HEK293T (cell line): ENCODE measurements around the gene LIME1.

Source experiments
- CTCF ChIA-PET: fragments of 350-600 bp; formaldehyde crosslinking; extraction: SDS; loops from one replicate; lab custom pipeline; 2021; ENCODE audit warnings: antibody characterized with exemption, inconsistent platforms; lab: Yijun Ruan, JAX
- POLR2A ChIA-PET: fragments of 350-600 bp; formaldehyde crosslinking; extraction: SDS; loops from one replicate; lab custom pipeline; 2020; ENCODE audit warnings: antibody characterized with exemption, inconsistent platforms; lab: Yijun Ruan, JAX
- DNase-seq: peaks from one replicate; pipeline ENCODE4 v3.0.0; 2012; ENCODE audit warnings: mixed read lengths; ENCODE audit errors: extremely low spot score
- ARNT ChIP-seq: fragments of 450-650 bp; IDR thresholded peaks from 2 replicates; pipeline ENCODE4 v1.6.1; 2017; ENCODE audit warnings: mild to moderate bottlenecking
- BHLHE40 ChIP-seq: fragments of 450-650 bp; IDR thresholded peaks from 2 replicates; pipeline ENCODE4 v1.6.1; 2016; ENCODE audit warnings: mild to moderate bottlenecking, moderate library complexity, borderline replicate concordance
- CTBP1 ChIP-seq: fragments of 450-650 bp; IDR thresholded peaks from 2 replicates; pipeline ENCODE4 v1.6.1; 2016; ENCODE audit warnings: borderline replicate concordance
- ELF4 ChIP-seq: fragments of 450-650 bp; IDR thresholded peaks from 2 replicates; pipeline ENCODE4 v1.6.1; 2017; ENCODE audit warnings: antibody characterized with exemption
- FOXA1 ChIP-seq: fragments of 450-650 bp; IDR thresholded peaks from 2 replicates; pipeline ENCODE4 v1.6.1; 2016; ENCODE audit warnings: mild to moderate bottlenecking
- FOXK2 ChIP-seq: fragments of 450-650 bp; IDR thresholded peaks from 2 replicates; pipeline ENCODE4 v1.6.1; 2016; ENCODE audit warnings: mild to moderate bottlenecking
- FOXM1 ChIP-seq: fragments of 450-650 bp; IDR thresholded peaks from 2 replicates; pipeline ENCODE4 v1.6.1; 2017; ENCODE audit warnings: mild to moderate bottlenecking, borderline replicate concordance
- HDGF ChIP-seq: fragments of 450-650 bp; IDR thresholded peaks from 2 replicates; pipeline ENCODE4 v1.6.1; 2017; ENCODE audit warnings: antibody characterized with exemption, borderline replicate concordance
- L3MBTL2 ChIP-seq: fragments of 450-650 bp; conservative IDR thresholded peaks from 2 replicates; pipeline ENCODE4 v1.6.1; 2016; ENCODE audit warnings: mild to moderate bottlenecking
- LEF1 ChIP-seq: fragments of 450-650 bp; IDR thresholded peaks from 2 replicates; pipeline ENCODE4 v1.6.1; 2017; ENCODE audit warnings: mild to moderate bottlenecking, borderline replicate concordance
- NFRKB ChIP-seq: fragments of 450-650 bp; IDR thresholded peaks from 2 replicates; pipeline ENCODE4 v1.6.1; 2016; ENCODE audit warnings: mild to moderate bottlenecking, moderate library complexity
- PKNOX1 ChIP-seq: fragments of 450-650 bp; IDR thresholded peaks from 2 replicates; pipeline ENCODE4 v1.6.1; 2016
- SP1 ChIP-seq: fragments of 450-650 bp; IDR thresholded peaks from 2 replicates; pipeline ENCODE4 v1.6.1; 2017
- SUZ12 ChIP-seq: fragments of 450-650 bp; IDR thresholded peaks from 2 replicates; pipeline ENCODE4 v1.6.1; 2016; ENCODE audit warnings: mild to moderate bottlenecking
- TARDBP ChIP-seq: fragments of 450-650 bp; IDR thresholded peaks from 2 replicates; pipeline ENCODE4 v1.6.1; 2016
- ZNF384 ChIP-seq: fragments of 450-650 bp; IDR thresholded peaks from 2 replicates; pipeline ENCODE4 v1.6.1; 2016

Gene LIME1

GRCh38 chr20:63767456-63767855 lies 31.0 kb downstream of the LIME1 start:
- ChIA-PET POLR2A (interaction anchor here (1.2 kb wide), 1 partner anchor 97 kb away, joined by 3 read pairs; the partner anchor contains the start of gene TPD52L2), CTCF (no interaction called here)
- TF ChIP-seq HDGF (no peak), ELF4 (no peak), ZNF384 (no peak), LEF1 (no peak), PKNOX1 (no peak), SP1 (no peak), BHLHE40 (no peak), FOXA1 (no peak), TARDBP (no peak), FOXK2 (no peak), ARNT (no peak), FOXM1 (no peak), SUZ12 (no peak), L3MBTL2 (no peak), NFRKB (no peak), CTBP1 (no peak)
- DNase-seq = no peak

- no peak for TF ChIP-seq SUZ12
- TF ChIP-seq FOXA1 = no peak
- TF ChIP-seq HDGF = no peak
- TF ChIP-seq CTBP1 = no peak
- ChIA-PET POLR2A (interaction anchor here (1.2 kb wide), 1 partner anchor 97 kb away, joined by 3 read pairs; the partner anchor contains the start of gene TPD52L2), CTCF (no interaction called here)
- no peak for DNase-seq
Observed at GRCh38 chr20:63767886-63768285, 31.4 kb downstream of the LIME1 start.

- ChIA-PET POLR2A (interaction anchor here (0.7 to 1.2 kb wide), 3 partner anchors 16 to 96 kb away, joined by 3 read pairs; partner anchors contain the start of gene TPD52L2), CTCF (no interaction called here)
- TF ChIP-seq NFRKB = no peak
- TF ChIP-seq FOXM1 = no peak
- TF ChIP-seq TARDBP = no peak
- TF ChIP-seq SUZ12 = no peak
- TF ChIP-seq FOXK2 = no peak
- no peak for TF ChIP-seq ELF4
- TF ChIP-seq L3MBTL2 = no peak
- TF ChIP-seq LEF1 = no peak
- TF ChIP-seq HDGF = no peak
- no peak for TF ChIP-seq CTBP1
- TF ChIP-seq BHLHE40 = no peak
- no peak for TF ChIP-seq FOXA1
- TF ChIP-seq ARNT = no peak
- no peak for TF ChIP-seq ZNF384
- no peak for TF ChIP-seq PKNOX1
- no peak for TF ChIP-seq SP1
- DNase-seq = no peak
Observed at GRCh38 chr20:63768591-63769515, 32.4 kb downstream of the LIME1 start.

- ChIA-PET CTCF (no interaction called here), POLR2A (interaction anchor here (0.7 kb wide), 1 partner anchor 95 kb away, joined by 3 read pairs; the partner anchor contains the start of gene TPD52L2)
- TF ChIP-seq NFRKB = no peak
- TF ChIP-seq PKNOX1 = peak; percentile 20; the same call in 1 of the 2 replicates
- no peak for TF ChIP-seq FOXK2
- no peak for TF ChIP-seq FOXM1
- DNase-seq = no peak
Observed at GRCh38 chr20:63769891-63770474, 33.5 kb downstream of the LIME1 start.

- CTCF ChIA-PET = interaction anchor here (0.7 kb wide), 1 partner anchor 11 kb away, joined by 3 read pairs; no protein-coding TSS in a partner anchor
Observed at GRCh38 chr20:63771046-63771707, 34.7 kb downstream of the LIME1 start.

More at GRCh38 chr20:63771046-63771707, 34.7 kb downstream of the LIME1 start:
- POLR2A ChIA-PET = no interaction called here
- no peak for DNase-seq
- TF ChIP-seq SUZ12 = no peak
- TF ChIP-seq SP1 = no peak
- TF ChIP-seq PKNOX1 = no peak
- no peak for TF ChIP-seq FOXA1
- no peak for TF ChIP-seq L3MBTL2
- no peak for TF ChIP-seq BHLHE40
- TF ChIP-seq ARNT = no peak
- TF ChIP-seq TARDBP = no peak
- no peak for TF ChIP-seq CTBP1
- TF ChIP-seq FOXK2 = no peak
- no peak for TF ChIP-seq NFRKB
- no peak for TF ChIP-seq ELF4
- no peak for TF ChIP-seq ZNF384
- TF ChIP-seq LEF1 = no peak
- no peak for TF ChIP-seq FOXM1
- no peak for TF ChIP-seq HDGF
